KOPT-K1 (cell line): ENCODE data around the gene CEACAM21.
"Not testable (repeated sequence)": the region's sequence is repeated elsewhere in the genome, so short reads cannot be mapped to it uniquely, and the experiment has no call there.

Experiments
- H3K27ac ChIP-seq: fragments of 200-600 bp; sonication (generic); 2 replicates; pipeline ENCODE4 v1.5.1; 2016; ENCODE audit warnings: antibody characterized with exemption, mild to moderate bottlenecking, low read depth, low read length; ENCODE audit not compliant: poor library complexity, severe bottlenecking
- H3K36me3 ChIP-seq: fragments of 200-600 bp; sonication (generic); 2 replicates; pipeline ENCODE4 v1.5.1; 2017; ENCODE audit warnings: antibody characterized with exemption, mild to moderate bottlenecking, low read length, moderate library complexity; ENCODE audit not compliant: insufficient read depth
- H3K9me3 ChIP-seq: fragments of 200-600 bp; sonication (generic); 2 replicates; pipeline ENCODE4 v1.5.1; 2017; ENCODE audit warnings: antibody characterized with exemption, low read length, mild to moderate bottlenecking; ENCODE audit not compliant: insufficient read depth, poor library complexity, severe bottlenecking

CEACAM21 gene

GRCh38 chr19:41564515-41565378, 11.2 kb upstream of the CEACAM21 start:
- no peaks in the 10 kb centered on the region for H3K9me3 ChIP-seq
- no peak overlapping the region for H3K27ac ChIP-seq
- no peaks in the 10 kb centered on the region for H3K36me3 ChIP-seq

GRCh38 chr19:41565379-41565720, 10.6 kb upstream of the CEACAM21 start:
- H3K9me3 ChIP-seq, result no peaks in the 10 kb centered on the region
- H3K27ac ChIP-seq, result no peak overlapping the region
- no peaks in the 10 kb centered on the region for H3K36me3 ChIP-seq

GRCh38 chr19:41566001-41566400, 10.0 kb upstream of the CEACAM21 start:
- no peak overlapping the region for H3K27ac ChIP-seq
- no peaks in the 10 kb centered on the region for H3K36me3 ChIP-seq
- H3K9me3 ChIP-seq, result no peaks in the 10 kb centered on the region

GRCh38 chr19:41569481-41570150, 6.3 kb upstream of the CEACAM21 start:
- Histone ChIP-seq H3K27ac (no peak overlapping the region), H3K36me3 (no peaks in the 10 kb centered on the region), H3K9me3 (no peaks in the 10 kb centered on the region)

- H3K36me3 ChIP-seq, result no peaks in the 10 kb centered on the region
- no peak overlapping the region for H3K27ac ChIP-seq
- H3K9me3 ChIP-seq, result no peaks in the 10 kb centered on the region
Measured at GRCh38 chr19:41570179-41570578, 5.8 kb upstream of the CEACAM21 start.

- Histone ChIP-seq H3K36me3 (no peaks in the 10 kb centered on the region), H3K9me3 (no peaks in the 10 kb centered on the region), H3K27ac (no peak overlapping the region)
Measured at GRCh38 chr19:41570639-41571112, 5.3 kb upstream of the CEACAM21 start.

GRCh38 chr19:41577144-41577830, 1.3 kb downstream of the CEACAM21 start:
- H3K27ac ChIP-seq, result no peak overlapping the region
- H3K9me3 ChIP-seq, result peaks cover 22% of the 10 kb centered on the region
- no peaks in the 10 kb centered on the region for H3K36me3 ChIP-seq

GRCh38 chr19:41577833-41578232, 1.9 kb downstream of the CEACAM21 start:
- no peak overlapping the region for H3K27ac ChIP-seq
- peaks cover 27% of the 10 kb centered on the region for H3K9me3 ChIP-seq
- H3K36me3 ChIP-seq, result no peaks in the 10 kb centered on the region

- no peak overlapping the region for H3K27ac ChIP-seq
- peaks cover 36% of the 10 kb centered on the region for H3K9me3 ChIP-seq
- H3K36me3 ChIP-seq, result no peaks in the 10 kb centered on the region
Measured at GRCh38 chr19:41578886-41579285, 2.9 kb downstream of the CEACAM21 start.

GRCh38 chr19:41581068-41581467, 5.1 kb downstream of the CEACAM21 start:
- not testable (repeated sequence) for H3K36me3 ChIP-seq, H3K27ac ChIP-seq
- H3K9me3 ChIP-seq, result peaks cover 42% of the 10 kb centered on the region

- H3K27ac ChIP-seq, H3K36me3 ChIP-seq: not testable (repeated sequence)
- H3K9me3 ChIP-seq, result peaks cover 42% of the 10 kb centered on the region
Measured at GRCh38 chr19:41582577-41583182, 6.7 kb downstream of the CEACAM21 start.

GRCh38 chr19:41584260-41584810, 8.4 kb downstream of the CEACAM21 start:
- H3K36me3 ChIP-seq, result no peaks in the 10 kb centered on the region
- H3K27ac ChIP-seq, result no peak overlapping the region
- peaks cover 42% of the 10 kb centered on the region for H3K9me3 ChIP-seq

GRCh38 chr19:41584931-41585330, 9.0 kb downstream of the CEACAM21 start:
- Histone ChIP-seq H3K27ac (no peak overlapping the region), H3K9me3 (peaks cover 42% of the 10 kb centered on the region), H3K36me3 (no peaks in the 10 kb centered on the region)

- Histone ChIP-seq H3K27ac (no peak overlapping the region), H3K9me3 (peaks cover 32% of the 10 kb centered on the region), H3K36me3 (no peaks in the 10 kb centered on the region)
Measured at GRCh38 chr19:41586064-41586463, 10.1 kb downstream of the CEACAM21 start.
